Measurements from ENCODE around the gene CATSPERZ. TPM values are rescaled to one million over a fixed set of nuclear protein-coding genes. Genes with fewer than 3 reads are reported as not detected.

Gene CATSPERZ
- total RNA-seq, 6 experiments from 2014 or later = not detected

- H3K4me1 ChIP-seq = peaks cover 0 to 7% (median 3%) of the 10 kb centered on the region in 4 donors
- H3K27ac ChIP-seq = no peak overlapping the region
- WGBS (ENCODE audit: insufficient coverage, low coverage, low lambda C conversion rate, missing lambda C conversion rate) = 95% methylated on average over 4 of the region's 35 CpGs
- H3K36me3 ChIP-seq = peaks cover 0 to 5% (median 0%) of the 10 kb centered on the region in 4 donors
- H3K27me3 ChIP-seq = no peaks in the 10 kb centered on the region
- H3K4me3 ChIP-seq = no peak overlapping the region
- intact Hi-C loops (cut with DNase I) = no loop called here
- TF ChIP-seq, protein P1, sequence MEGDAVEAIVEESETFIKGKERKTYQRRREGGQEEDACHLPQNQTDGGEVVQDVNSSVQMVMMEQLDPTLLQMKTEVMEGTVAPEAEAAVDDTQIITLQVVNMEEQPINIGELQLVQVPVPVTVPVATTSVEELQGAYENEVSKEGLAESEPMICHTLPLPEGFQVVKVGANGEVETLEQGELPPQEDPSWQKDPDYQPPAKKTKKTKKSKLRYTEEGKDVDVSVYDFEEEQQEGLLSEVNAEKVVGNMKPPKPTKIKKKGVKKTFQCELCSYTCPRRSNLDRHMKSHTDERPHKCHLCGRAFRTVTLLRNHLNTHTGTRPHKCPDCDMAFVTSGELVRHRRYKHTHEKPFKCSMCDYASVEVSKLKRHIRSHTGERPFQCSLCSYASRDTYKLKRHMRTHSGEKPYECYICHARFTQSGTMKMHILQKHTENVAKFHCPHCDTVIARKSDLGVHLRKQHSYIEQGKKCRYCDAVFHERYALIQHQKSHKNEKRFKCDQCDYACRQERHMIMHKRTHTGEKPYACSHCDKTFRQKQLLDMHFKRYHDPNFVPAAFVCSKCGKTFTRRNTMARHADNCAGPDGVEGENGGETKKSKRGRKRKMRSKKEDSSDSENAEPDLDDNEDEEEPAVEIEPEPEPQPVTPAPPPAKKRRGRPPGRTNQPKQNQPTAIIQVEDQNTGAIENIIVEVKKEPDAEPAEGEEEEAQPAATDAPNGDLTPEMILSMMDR (IDR thresholded peaks at IDR 0.05) = no peak
- no peak for TF ChIP-seq POLR2A (IDR thresholded peaks at IDR 0.05)
- ATAC-seq = no peak
- H3K9me3 ChIP-seq = no peaks in the 10 kb centered on the region
- DNase-seq = no peak
These were observed 44.7 kb upstream of the CATSPERZ start for GRCh38 chr11:64255135-64256128.

GRCh38 chr11:64256300-64256699, 43.9 kb upstream of the CATSPERZ start:
- Histone ChIP-seq H3K9me3 (no peaks in the 10 kb centered on the region), H3K4me3 (no peak overlapping the region), H3K27me3 (no peaks in the 10 kb centered on the region), H3K4me1 (peaks cover 0 to 4% (median 0%) of the 10 kb centered on the region in 4 donors), H3K36me3 (peaks cover 0 to 5% (median 0%) of the 10 kb centered on the region in 4 donors), H3K27ac (no peak overlapping the region)
- ATAC-seq (no peak), DNase-seq (no peak)
- TF ChIP-seq, protein P1 (IDR thresholded peaks at IDR 0.05) = no peak
- TF ChIP-seq POLR2A (IDR thresholded peaks at IDR 0.05) = no peak
- intact Hi-C loops (cut with DNase I) = no loop called here
- WGBS (ENCODE audit: insufficient coverage, low coverage, low lambda C conversion rate, missing lambda C conversion rate) = no CpG with 5 or more reads among the region's 15 CpGs

DNA sequence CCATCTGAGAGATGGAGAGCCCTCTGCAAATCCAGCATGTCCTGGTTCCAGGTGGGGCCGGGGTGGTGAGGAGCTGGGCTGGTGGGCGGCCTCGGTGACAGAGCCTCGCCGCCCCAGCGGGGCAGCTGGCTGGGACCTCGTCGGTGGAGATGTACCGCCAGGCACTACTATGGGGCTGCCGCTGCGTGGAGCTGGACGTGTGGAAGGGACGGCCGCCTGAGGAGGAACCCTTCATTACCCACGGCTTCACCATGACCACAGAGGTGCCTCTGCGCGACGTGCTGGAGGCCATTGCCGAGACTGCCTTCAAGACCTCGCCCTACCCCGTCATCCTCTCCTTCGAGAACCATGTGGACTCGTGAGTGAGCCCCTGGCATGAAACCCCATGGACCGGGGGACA, 41.8 kb upstream of the CATSPERZ start:
- Histone ChIP-seq H3K36me3 (peaks cover 0 to 5% (median 0%) of the 10 kb centered on the region in 4 donors), H3K27ac (no peak overlapping the region), H3K4me1 (no peaks in the 10 kb centered on the region), H3K4me3 (no peak overlapping the region), H3K27me3 (no peaks in the 10 kb centered on the region), H3K9me3 (no peaks in the 10 kb centered on the region)
- ATAC-seq = no peak
- intact Hi-C loops (cut with DNase I) = no loop called here
- DNase-seq = no peak
- no CpG with 5 or more reads among the region's 24 CpGs for WGBS (ENCODE audit: insufficient coverage, low coverage, low lambda C conversion rate, missing lambda C conversion rate)
- no peak for TF ChIP-seq POLR2A (IDR thresholded peaks at IDR 0.05)
- TF ChIP-seq, protein P1 (IDR thresholded peaks at IDR 0.05) = no peak

DNA sequence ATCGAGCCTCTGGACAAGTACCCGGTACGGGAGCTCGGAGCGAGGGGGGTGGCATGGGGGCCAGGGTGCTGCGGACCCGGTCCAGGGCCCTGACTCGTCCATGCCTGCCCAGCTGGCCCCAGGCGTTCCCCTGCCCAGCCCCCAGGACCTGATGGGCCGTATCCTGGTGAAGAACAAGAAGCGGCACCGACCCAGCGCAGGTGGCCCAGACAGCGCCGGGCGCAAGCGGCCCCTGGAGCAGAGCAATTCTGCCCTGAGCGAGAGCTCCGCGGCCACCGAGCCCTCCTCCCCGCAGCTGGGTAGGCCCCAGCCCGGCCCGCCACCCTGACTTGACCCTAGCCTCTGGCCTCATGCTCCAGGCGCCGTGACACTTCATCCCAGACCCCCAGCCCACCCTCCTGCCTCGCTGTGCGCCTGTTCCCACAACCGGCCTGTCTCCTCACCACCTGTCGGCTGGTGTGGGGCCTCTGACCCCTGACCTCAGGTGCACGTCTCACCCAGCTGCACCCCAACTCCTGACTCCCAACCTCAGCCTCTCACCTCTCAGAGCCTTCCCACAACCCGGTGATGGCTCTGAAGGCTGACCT, 41.1 kb upstream of the CATSPERZ start:
- WGBS (ENCODE audit: insufficient coverage, low coverage, low lambda C conversion rate, missing lambda C conversion rate) = 86% methylated on average over 8 of the region's 32 CpGs
- Histone ChIP-seq H3K4me1 (no peaks in the 10 kb centered on the region), H3K27me3 (no peaks in the 10 kb centered on the region), H3K9me3 (no peaks in the 10 kb centered on the region), H3K27ac (no peak overlapping the region), H3K4me3 (no peak overlapping the region), H3K36me3 (peaks cover 0 to 5% (median 0%) of the 10 kb centered on the region in 4 donors)
- DNase-seq (no peak), ATAC-seq (no peak)
- intact Hi-C loops (cut with DNase I) = no loop called here
- no peak for TF ChIP-seq POLR2A (IDR thresholded peaks at IDR 0.05)
- TF ChIP-seq, protein P1 (IDR thresholded peaks at IDR 0.05) = no peak

Measured in right lobe of liver (tissue), 6 donors.